GM12801 (cell line): ENCODE measurements around the gene WAPL.

Source experiments
- CTCF ChIP-seq: IDR thresholded peaks from one replicate; pipeline ENCODE4 v1.5.1; 2011; ENCODE audit warnings: control low read depth; ENCODE audit not compliant: insufficient read length; ENCODE audit errors: extremely low read depth

The WAPL gene

DNA sequence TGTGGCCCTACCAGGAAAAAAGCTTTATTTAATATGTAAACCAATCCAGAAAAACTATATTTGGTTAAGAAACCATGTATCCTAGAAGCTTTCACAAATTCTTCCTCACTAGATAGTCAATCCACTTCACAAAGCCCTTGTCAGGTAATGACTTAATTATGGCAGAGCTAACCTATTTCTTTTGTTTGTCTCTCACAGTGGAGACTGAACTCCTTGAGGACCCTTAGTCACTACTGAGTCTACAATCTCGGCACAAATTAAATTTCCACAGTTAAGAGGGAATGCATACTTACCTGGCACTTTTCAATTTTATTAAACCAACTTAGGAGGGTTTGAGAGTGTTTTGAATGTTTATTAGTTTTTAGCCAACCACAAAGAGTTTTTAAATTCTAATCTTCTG, 23.0 kb downstream of the WAPL start:
- TF ChIP-seq CTCF: no peak

- TF ChIP-seq CTCF: no peak
These were observed 24.0 kb downstream of the WAPL start for GRCh38 chr10:86497621-86498020.

DNA sequence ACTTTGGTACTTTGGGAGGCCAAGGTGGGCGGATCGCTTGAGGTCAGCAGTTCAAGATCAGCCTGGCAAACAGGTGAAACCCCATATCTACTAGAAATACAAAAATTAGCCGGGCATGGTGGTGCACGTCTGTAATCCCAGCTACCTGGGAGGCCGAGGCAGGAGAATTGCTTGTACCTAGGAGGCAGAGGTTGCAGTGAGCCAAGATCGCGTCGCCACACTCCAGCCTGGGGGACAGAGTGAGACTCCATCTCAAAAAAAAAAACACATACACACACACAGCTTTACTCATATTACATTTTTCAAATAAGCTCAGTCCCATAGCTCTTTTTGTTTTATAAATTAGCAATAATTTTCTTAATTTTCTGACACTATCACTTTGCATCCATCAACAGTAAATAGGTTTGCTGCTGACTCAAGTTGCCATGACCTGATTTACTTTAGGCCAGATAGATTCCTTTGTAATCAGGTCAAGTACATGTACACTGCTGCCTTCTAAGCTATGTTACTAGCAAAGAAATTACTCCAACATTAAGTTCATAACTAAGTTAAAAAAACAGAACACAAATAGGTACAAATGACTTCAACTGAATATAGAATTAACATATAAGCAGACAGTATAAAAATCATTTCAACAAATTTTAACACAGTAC, 31.5 kb downstream of the WAPL start:
- TF ChIP-seq CTCF: no peak

DNA sequence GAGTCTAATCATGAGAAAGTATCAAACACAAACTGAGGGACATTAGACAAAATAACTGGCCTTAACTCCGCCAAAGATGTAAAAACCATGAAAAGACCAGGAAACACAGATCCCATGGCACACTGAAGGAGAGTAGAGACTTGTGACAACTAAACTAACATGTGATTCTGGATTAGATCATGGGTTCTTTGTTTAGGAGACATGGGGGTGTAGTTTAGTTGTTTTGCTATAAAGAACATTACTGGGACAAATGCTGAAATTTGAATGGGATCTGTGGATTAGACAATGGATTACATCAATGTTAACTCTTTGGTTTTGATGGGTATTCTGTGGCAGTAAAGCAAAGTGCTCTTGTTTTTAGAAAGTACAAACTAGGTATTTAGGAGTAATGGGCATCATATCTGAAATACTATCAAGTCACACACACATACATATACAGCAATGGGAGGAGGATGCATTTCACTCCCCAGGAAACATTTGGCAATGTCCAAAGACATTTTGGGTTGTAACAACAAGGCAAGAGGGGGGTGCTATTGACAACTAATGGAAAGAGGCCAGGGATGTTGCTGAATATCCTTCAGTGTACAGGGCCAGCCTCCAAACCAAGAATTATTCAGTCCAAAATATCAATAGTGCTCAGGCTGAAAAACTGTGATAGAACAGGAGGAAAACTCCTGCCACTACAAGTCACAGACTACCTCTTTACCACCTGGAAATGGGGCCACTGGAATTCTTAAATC, 32.4 kb downstream of the WAPL start:
- TF ChIP-seq CTCF: no peak

DNA sequence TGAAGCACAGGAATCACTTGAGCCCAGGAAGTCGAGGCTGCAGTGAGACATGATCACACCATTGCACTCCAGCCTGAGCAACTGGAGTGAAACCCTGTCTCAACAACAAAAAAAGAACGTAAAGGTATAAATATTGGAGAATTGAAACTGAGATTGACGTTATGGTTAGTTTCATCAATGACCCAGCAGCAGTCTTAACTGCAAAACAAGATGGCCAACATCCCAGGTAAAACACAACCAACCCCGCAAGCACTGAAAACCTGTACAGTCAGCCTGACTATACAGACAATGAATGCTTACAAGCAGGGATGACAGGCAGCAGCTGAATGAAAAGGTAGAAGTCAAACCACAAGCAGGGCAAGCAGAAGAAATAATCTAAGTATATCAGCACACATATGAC, 34.7 kb downstream of the WAPL start:
- TF ChIP-seq CTCF: no peak

DNA sequence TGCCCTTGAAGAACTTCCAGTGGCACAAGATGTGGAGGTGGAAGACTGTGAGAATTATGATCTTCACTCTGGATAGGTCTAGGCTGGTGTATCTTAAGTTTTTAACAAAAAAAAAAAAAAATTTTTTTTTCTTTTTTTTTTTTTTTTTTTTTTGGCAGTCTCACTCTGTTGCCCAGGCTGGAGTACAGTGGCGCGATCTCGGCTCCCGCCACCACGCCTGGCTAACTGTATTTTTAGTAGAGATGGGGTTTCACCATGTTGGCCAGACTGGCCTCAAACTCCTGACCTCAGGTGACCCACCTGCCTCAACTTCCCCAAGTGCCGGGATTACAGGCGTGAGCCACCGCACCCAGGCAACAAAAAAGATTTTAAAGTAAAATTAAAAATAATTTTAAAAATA, 37.9 kb downstream of the WAPL start:
- no peak for TF ChIP-seq CTCF

- no peak for TF ChIP-seq CTCF
These were observed 39.8 kb downstream of the WAPL start for GRCh38 chr10:86481761-86482160.
